Ascending aorta (tissue), 2 donors: ENCODE measurements around the gene PRELID3B. TPM values are rescaled to one million over a fixed set of nuclear protein-coding genes. Genes with fewer than 3 reads are reported as not detected.
A peak's percentile ranks its signal among the peaks of the same experiment; 100 is the strongest.

ENCODE experiments used
- DNase-seq, 2 donors: peaks; one replicate each; pipeline ENCODE4 v3.0.0-alpha.2; 2019; ENCODE audit warnings: low spot score in 2 of 2
- H3K27ac ChIP-seq, 2 donors: fragments of 200-600 bp; sonication (generic); one replicate each; pipeline ENCODE4 v1.5.1; 2016 to 2017; ENCODE audit warnings: mild to moderate bottlenecking in 1 of 2
- H3K27me3 ChIP-seq: fragments of 200-600 bp; sonication (generic); one replicate; pipeline ENCODE4 v1.5.1; 2017
- H3K36me3 ChIP-seq, 2 donors: fragments of 200-600 bp; sonication (generic); one replicate each; pipeline ENCODE4 v1.5.1; 2016
- H3K4me1 ChIP-seq, 2 donors: fragments of 200-600 bp; sonication (generic); one replicate each; pipeline ENCODE4 v1.5.1; 2016 to 2017; ENCODE audit warnings: mild to moderate bottlenecking in 1 of 2
- H3K4me3 ChIP-seq, 2 donors: fragments of 200-600 bp; sonication (generic); one replicate each; pipeline ENCODE4 v1.5.1; 2016 to 2017; ENCODE audit warnings: mild to moderate bottlenecking in 1 of 2
- H3K9me3 ChIP-seq, 2 donors: fragments of 200-600 bp; sonication (generic); one replicate each; pipeline ENCODE4 v1.5.1; 2016
- intact Hi-C: fragments of 100-400 bp; cut with DNase I; formaldehyde crosslinking; loops from one replicate; pipeline ENCODE4 v1.15.1; 2023
- total RNA-seq: library from RNA; depleted of rRNA; stranded (reverse); fragments of >200 nt; gene quantifications from one replicate; pipeline ENCODE4 v1.1.0, GENCODE V29; 2016
- TF ChIP-seq, protein P1 (sequence below), 3 experiments: fragments of 200-600 bp in 2 of 3; fragments of 450-650 bp in 1 of 3; sonication (generic) in 2 of 3; IDR thresholded peaks; one replicate each; pipeline ENCODE4 v1.5.1; 2016 to 2019; ENCODE audit warnings: antibody characterized with exemption in 3 of 3, mild to moderate bottlenecking in 1 of 3, moderate library complexity in 1 of 3

The PRELID3B gene
- total RNA-seq, 1 donor from 2014 or later, result 13.4 TPM

GRCh38 chr20:59006864-59007664 is 35.5 kb downstream of the PRELID3B start, which contains the start of gene CTSZ:
Gene CTSZ (minus strand): TSS chr20:59007254. CDS start chr20:59007128, 126 bp downstream.
- DNase-seq, result peak in 1 of 2 donors; percentile 73
- peaks cover 2% of the 10 kb centered on the region in 2 donors for H3K36me3 ChIP-seq
- H3K4me1 ChIP-seq, result peaks cover 16 to 38% of the 10 kb centered on the region in 2 donors
- peak within 1 kb of the TSS; percentile 73 to 82 for H3K4me3 ChIP-seq
- peak within 1 kb of the TSS; percentile 88 for H3K27ac ChIP-seq
- H3K9me3 ChIP-seq, result no peaks in the 10 kb centered on the region
- no peaks in the 10 kb centered on the region for H3K27me3 ChIP-seq
- TF ChIP-seq, protein P1, sequence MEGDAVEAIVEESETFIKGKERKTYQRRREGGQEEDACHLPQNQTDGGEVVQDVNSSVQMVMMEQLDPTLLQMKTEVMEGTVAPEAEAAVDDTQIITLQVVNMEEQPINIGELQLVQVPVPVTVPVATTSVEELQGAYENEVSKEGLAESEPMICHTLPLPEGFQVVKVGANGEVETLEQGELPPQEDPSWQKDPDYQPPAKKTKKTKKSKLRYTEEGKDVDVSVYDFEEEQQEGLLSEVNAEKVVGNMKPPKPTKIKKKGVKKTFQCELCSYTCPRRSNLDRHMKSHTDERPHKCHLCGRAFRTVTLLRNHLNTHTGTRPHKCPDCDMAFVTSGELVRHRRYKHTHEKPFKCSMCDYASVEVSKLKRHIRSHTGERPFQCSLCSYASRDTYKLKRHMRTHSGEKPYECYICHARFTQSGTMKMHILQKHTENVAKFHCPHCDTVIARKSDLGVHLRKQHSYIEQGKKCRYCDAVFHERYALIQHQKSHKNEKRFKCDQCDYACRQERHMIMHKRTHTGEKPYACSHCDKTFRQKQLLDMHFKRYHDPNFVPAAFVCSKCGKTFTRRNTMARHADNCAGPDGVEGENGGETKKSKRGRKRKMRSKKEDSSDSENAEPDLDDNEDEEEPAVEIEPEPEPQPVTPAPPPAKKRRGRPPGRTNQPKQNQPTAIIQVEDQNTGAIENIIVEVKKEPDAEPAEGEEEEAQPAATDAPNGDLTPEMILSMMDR (IDR thresholded peaks at IDR 0.05), result no peak
- intact Hi-C loops, result loop anchor here (1.0 to 5.0 kb wide), 4 partner anchors 24 to 99 kb away; partner anchors contain the start of genes NELFCD and PRELID3B

DNA sequence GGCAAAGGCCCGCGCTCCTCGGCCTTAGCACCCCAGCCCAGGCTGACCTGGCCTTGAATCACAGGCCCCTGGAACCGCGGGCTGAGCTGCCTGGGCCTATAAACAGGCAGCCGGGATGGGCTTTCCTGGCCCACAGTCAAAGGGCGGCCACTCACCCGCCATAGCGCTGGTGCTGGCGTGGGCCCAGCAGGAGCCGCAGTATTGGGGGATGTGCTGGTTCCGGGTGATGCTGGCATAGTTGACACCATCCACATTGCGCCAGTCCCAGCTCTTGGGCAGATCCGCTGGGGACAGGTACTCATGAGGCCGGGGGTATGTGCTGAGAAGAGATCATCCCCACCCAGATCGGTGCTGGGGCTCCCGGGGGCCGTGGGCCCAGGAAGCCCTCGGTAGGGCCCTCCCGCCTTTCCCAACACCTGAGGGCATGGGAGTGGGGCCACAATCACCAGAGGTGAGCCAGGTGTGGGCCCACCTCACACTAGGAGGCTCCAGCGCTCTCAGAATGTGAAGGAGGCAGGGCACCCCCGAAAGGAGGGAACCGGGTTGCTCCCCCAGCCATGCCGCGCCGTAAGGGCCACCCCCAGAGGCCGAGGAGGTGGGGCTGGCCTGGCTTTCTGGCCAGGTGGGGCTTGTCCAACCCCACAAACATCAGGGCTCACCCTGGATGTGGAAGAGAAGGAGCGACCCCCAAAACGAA is 36.3 kb downstream of the PRELID3B start:
- Histone ChIP-seq H3K9me3 (no peaks in the 10 kb centered on the region), H3K4me3 (peak overlapping the region; percentile 73 to 82), H3K4me1 (peaks cover 16 to 37% of the 10 kb centered on the region in 2 donors), H3K27ac (peak overlapping the region; percentile 88), H3K36me3 (peaks cover 9% of the 10 kb centered on the region in 2 donors), H3K27me3 (no peaks in the 10 kb centered on the region)
- TF ChIP-seq, protein P1 (IDR thresholded peaks at IDR 0.05), result no peak
- intact Hi-C loops, result loop anchor here (2.0 to 5.0 kb wide), 3 partner anchors 24 to 36 kb away; partner anchors contain the start of genes NELFCD and PRELID3B
- DNase-seq, result peak in 1 of 2 donors; percentile 66

DNA sequence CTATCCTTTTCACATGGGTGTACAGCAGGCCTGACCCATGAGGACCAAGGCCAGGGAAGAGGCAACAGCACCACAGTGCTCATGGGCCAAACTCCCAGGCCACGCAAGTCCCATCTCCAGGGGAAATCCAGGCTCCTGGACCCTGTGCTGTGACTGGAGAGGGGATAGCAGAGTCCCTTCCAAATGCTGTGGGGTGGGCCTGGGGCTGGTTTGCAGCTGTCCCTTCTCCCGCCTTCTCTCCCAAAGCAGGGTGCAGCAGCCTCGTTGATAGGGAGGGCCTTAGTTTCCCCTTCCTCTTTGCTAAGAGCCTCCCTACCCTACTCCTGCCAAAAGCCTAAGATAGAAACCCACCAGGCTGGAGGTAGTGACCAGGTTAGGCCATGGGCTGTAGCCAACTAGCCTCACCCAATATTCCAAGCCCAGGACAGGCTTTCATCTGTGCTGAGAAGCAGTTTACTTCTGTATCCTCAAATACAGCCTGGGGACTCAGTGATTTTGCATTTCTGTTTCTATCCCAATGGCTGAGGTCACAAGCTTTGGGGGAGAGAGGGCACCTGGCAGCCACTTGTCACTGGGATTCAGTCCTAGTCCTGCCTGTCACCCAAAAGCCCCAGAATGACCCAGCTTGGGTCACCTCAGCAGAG is 36.9 kb downstream of the PRELID3B start:
- Histone ChIP-seq H3K36me3 (peaks cover 14 to 16% of the 10 kb centered on the region in 2 donors), H3K4me3 (peak overlapping the region; percentile 73 to 82), H3K4me1 (peaks cover 14 to 33% of the 10 kb centered on the region in 2 donors)

DNA sequence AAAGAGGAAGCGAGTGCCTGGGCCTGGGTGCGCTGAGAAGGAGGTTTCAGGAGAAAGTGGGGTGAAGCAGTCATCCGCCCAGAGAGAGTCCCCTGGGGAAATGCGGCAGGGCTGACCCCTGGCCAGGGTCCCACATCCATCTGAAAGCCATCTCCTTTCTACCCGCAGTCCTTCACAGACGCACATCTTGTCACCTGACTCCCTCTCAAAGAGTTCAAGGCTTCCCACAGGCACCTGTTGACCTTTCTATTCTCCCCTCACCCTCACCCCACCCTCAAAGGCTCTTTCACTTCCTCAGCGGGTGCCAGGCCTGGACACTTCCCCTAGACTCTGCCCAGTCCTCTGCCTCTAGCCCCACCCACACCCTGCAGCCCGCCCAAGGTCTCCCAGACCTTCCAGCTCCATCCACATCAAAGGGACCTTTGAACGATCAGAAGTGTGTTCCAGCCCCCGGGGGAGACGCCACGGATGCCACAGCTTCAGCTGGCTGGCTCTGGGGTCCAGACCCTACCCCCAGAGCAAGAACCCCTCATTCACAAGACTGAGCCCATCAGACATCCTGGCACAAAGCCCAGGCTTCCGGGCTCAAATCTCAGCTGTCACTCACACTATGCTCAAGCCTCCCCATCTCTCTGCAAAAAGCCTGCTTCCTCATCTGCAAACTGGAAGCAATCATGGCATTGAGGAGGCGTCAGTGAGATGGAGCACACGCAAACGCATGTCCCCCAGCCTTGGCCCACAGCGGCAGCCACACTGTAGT is 37.6 kb downstream of the PRELID3B start:
- H3K9me3 ChIP-seq, result no peaks in the 10 kb centered on the region
- H3K4me3 ChIP-seq, result peak overlapping the region; percentile 73 to 82
- DNase-seq, result peak in 1 of 2 donors; percentile 79
- H3K27ac ChIP-seq, result peak overlapping the region; percentile 88
- intact Hi-C loops, result loop anchor here (5.0 kb wide), 1 partner anchor 37 kb away; the partner anchor contains the start of gene PRELID3B
- H3K36me3 ChIP-seq, result peaks cover 19 to 23% of the 10 kb centered on the region in 2 donors
- peaks cover 11 to 27% of the 10 kb centered on the region in 2 donors for H3K4me1 ChIP-seq
- TF ChIP-seq, protein P1 (IDR thresholded peaks at IDR 0.05), result no peak
- H3K27me3 ChIP-seq, result no peaks in the 10 kb centered on the region

More for the DNA sequence above, 36.9 kb downstream of the PRELID3B start:
- intact Hi-C loops, result loop anchor here (2.0 to 5.0 kb wide), 3 partner anchors 25 to 37 kb away; partner anchors contain the start of genes NELFCD and PRELID3B
- no peaks in the 10 kb centered on the region for H3K9me3 ChIP-seq
- TF ChIP-seq, protein P1 (IDR thresholded peaks at IDR 0.05), result no peak
- H3K27me3 ChIP-seq, result no peaks in the 10 kb centered on the region
- peak in 1 of 2 donors; percentile 58 for DNase-seq
- H3K27ac ChIP-seq, result peak overlapping the region; percentile 88

GRCh38 chr20:59004493-59004762 is 38.2 kb downstream of the PRELID3B start:
- Histone ChIP-seq H3K4me3 (peak overlapping the region in 1 of 2 donors; percentile 73), H3K27ac (peak overlapping the region; percentile 88), H3K4me1 (peaks cover 11 to 27% of the 10 kb centered on the region in 2 donors), H3K36me3 (peaks cover 22 to 26% of the 10 kb centered on the region in 2 donors), H3K27me3 (no peaks in the 10 kb centered on the region), H3K9me3 (no peaks in the 10 kb centered on the region)
- DNase-seq, result peak in 1 of 2 donors; percentile 81
- TF ChIP-seq, protein P1 (IDR thresholded peaks at IDR 0.05), result no peak
- intact Hi-C loops, result no loop called here
